Measurements from ENCODE around the gene CCDC68. TPM values are rescaled to one million over a fixed set of nuclear protein-coding genes. Genes with fewer than 3 reads are reported as not detected.

The CCDC68 gene
- total RNA-seq, 1 donor from 2014 or later, result 3.3 TPM

DNA sequence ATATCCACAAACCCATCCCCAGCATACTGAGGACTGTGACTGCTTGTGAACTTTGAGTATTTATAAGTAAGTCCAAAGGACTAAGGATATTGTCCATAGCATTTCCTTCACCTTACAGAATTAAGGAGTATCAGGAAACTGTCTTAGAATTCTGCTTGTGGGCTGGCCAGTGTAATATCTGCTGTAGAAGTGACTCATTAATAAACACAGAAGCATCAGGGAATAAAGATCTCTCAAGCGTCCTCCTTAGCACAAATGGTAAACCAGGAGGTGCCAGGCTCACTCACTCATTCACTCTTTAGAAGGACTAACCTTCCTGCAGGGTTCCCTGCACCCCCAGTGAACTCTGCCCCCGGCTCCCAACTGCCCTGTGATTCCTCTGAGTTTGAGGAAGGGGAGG is 31.0 kb downstream of the CCDC68 start:
- ATAC-seq (no peak), DNase-seq (no peak)
- intact Hi-C loops (cut with micrococcal nuclease), result no loop called here

DNA sequence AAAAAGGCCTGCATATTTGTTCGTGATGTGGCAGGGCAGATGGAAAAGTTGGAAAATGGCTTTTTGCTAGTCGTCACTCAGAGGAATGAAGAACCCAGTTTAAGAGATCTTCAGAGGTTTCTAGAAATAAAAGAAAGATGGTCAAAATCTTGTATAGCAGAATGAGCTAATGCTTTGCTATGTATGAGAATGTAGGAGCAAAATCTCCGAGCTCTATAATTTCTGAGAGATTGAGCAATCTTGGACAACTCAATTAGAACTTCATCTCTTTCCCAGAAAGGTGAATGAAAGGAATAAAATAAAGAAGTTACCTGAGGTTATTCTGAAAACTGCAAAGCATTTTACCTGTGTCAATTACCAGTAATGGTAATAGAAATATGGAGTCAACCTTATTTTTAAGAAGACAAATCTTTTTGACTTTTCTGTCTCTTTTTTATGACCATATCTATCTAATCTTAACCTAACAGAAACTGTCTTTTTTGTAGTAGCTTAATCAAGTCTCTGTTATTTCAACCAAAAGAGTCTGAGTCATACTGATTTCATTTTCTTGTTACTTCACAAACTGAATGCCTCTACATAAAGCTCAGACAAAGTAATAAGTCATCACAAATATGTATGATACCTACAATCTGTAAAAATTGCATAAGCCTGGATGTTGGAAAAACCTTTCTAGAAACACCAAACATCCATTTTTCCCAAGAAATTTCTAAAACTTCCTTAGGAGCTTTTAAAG is 32.5 kb downstream of the CCDC68 start:
- DNase-seq, result no peak
- intact Hi-C loops (cut with micrococcal nuclease), result no loop called here
- no peak for ATAC-seq

DNA sequence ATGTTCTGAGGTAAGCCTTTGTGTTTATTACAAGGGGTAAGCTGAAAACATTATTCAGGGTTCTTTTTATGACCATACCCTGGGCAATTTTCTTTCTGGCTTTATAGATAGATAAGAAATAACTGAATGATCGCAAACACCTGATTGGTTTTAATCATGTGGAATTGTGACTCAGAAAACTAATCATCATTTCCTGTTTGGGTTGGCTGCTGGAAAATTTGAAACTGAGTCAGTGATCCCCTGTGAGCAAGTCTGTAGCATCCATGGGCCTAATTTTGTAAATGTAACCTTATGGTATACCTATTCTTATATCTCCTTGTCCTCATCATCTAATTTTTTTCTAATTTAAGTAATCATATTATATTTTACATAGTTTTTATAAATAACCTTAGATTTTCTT is 34.3 kb downstream of the CCDC68 start:
- no peak for DNase-seq
- intact Hi-C loops (cut with micrococcal nuclease), result no loop called here
- ATAC-seq, result no peak

DNA sequence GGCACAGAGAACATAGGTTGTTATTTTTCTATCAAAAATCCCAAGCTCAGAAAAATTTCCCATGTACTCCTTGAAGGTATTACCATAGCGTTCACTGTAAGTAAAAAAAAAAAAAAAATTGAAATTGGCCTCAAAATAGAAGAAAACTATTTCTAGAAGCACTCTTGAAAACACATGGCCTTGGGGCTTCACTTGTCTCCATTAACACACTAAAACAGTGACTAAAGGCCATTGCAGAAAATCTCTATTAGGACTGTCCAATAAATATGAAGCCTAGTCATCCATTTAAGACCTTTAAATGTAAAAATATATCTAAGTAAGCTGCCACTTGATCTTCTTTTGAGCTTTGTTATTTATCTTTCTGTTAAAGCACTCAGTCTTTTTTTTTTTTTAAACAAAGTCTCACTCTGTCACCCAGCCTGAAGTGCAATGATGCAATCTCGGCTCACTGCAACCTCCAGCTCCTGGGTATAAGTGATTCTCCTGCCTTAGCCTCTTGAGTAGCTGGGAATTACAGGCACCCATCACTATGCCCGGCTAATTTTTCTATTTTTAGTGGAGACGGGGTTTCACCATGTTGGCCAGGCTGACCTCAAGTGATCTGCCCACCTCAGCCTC is 35.8 kb downstream of the CCDC68 start:
- intact Hi-C loops (cut with micrococcal nuclease), result no loop called here
- DNase-seq, result no peak
- no peak for ATAC-seq

DNA sequence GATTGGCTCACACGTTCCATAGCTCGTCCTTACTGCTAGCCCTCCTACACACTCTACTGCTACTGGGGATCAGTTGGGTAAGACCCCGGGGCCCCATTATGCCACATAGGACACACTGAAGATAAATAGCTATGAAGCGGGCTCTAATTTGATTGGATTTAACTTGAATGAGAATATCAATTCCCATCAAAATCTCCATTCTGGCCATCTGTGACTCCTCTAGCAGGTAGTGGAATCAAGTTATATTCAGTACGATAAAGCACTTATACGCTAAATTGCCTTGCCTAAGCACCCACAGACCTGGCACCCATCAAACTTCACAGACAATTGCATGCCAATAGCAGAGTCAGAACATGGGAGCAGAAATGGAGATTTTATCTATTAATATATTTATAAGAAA is 39.8 kb downstream of the CCDC68 start:
- intact Hi-C loops (cut with micrococcal nuclease), result no loop called here
- DNase-seq (no peak), ATAC-seq (no peak)

DNA sequence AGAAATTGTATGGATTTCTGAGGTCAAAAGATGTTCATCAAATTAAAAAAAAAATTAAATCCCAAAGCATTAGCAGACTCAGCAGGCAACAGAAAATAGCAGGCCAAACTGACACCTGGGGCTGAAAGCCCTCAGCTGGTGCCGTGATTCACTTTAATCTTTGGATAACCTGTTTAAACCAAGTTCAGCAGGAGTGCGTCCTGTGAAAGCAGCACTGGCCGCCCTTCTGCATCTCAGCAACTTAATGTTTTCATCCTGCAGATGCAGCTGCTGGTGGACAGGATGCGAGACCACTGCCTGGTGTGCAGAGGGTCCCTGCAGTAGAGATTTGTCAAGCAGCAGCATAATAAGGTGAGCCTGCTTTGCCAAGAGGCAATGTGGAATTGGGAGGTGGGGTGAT is 41.2 kb downstream of the CCDC68 start:
- no peak for DNase-seq
- no peak for ATAC-seq
- intact Hi-C loops (cut with micrococcal nuclease), result no loop called here

DNA sequence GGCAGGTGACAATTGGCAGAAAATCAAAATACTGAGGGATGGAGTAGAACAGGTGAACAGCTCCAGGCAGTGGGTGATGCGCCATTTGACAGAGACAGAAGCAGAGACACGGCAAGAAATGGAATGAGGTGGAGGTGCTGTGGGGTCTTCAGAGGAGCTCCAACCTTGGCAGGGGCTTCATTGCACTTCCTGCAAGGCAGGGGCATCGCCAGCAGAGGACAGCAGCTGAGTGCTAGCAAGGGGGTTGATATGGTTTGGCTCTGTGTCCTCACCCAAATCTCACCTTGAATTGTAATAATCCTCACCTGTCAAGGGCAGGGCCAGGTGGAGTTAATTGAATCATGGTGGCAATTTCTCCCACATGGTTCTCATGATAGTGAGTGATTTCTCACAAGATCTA is 42.8 kb downstream of the CCDC68 start:
- ATAC-seq, result no peak
- DNase-seq, result no peak
- intact Hi-C loops (cut with micrococcal nuclease), result no loop called here

DNA sequence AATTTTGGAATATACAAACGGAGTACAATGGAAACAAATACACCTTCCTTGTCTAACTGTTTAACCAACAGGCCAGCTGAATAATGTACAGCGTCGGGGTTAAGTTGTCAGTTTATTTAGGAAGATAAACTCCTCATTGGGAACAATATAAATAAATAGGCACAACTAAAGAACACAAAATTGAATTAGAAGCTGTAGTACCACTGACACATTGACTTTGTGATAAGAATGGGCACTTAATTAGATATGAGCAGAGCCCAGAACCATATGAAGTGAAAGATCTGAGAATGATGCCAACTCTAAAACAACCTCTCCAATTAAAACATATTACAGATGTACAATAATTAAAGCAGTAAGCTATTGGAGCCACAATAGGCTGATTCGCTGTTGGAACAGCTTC is 44.4 kb downstream of the CCDC68 start:
- intact Hi-C loops (cut with micrococcal nuclease), result no loop called here
- ATAC-seq, result no peak
- DNase-seq, result no peak

DNA sequence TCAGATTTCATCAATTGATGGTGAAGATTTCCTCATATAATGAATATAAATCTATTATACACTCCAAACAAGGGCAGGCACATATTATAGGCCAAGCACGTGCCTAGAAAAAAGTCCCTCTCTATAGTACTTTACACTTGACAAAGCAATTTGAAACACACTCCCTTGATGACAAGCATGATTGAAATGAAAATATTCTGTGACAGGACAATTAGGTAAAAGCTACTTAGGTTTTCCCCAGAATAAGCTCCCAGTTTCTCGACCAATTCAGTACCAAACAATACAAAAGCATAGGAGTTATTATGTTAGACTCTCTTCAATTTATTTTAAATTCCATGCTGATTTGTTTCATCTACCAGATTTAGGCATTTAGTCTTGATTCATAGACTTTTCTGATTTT is 47.7 kb downstream of the CCDC68 start:
- ATAC-seq (no peak), DNase-seq (no peak)
- intact Hi-C loops (cut with micrococcal nuclease), result no loop called here

DNA sequence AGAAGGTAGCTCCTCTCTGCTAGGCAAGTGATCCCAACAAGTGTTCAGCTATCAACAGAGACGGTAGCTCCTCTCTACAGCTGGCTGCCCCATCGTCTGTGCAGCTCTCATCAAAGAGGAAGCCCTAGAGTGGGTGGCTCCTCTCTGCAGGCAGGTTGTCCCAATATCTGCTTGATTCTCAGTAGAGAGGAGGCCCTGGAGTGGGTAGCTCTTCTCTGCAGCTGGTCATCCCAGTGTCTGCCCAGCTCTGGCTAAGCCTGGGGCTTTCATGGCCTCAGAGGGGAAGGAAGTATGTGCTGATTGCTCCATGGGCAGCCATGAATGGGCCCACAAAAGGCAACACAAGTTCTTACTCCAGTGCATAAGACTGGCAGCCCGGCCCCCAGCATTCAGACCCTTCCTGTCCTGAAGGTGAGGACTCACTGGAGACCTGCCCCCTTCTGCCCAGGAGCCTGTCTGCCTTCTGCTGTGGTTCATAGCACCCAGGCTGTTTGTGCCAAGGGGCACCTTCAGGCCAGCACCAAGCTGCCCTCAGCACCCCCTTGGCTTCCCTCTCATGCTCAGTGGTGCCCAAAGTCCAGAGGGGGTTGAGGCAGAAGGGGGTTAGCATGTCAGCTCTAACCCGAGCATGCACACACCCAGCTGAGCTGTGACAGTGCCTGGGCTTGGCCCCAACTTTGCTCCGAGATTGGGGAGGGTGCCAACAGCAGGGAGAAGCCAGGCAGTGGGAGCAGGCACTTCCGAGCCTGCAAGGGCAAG is 48.9 kb downstream of the CCDC68 start:
- no peak for ATAC-seq
- intact Hi-C loops (cut with micrococcal nuclease), result no loop called here
- DNase-seq, result no peak

DNA sequence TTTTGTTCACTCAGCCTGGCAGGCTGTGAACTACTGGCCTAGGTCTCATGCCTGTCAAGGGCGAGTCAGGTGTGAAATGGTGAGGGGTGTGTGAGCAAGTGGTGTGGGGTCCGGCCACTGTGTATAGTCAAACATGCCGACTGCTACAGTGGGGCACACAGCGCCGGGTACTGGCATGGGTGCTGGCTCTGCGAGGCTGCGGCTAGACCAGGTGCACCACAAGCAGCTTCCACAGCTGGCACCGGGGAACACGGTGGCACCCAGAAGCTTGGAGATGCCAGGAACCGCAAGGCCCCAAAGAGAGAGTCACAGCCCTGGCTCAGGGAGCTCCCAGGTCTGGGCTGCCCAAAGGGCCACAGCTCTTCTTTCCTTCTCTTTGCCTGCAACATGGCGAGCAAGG is 49.7 kb downstream of the CCDC68 start:
- intact Hi-C loops (cut with micrococcal nuclease), result no loop called here
- ATAC-seq, result no peak
- no peak for DNase-seq

DNA sequence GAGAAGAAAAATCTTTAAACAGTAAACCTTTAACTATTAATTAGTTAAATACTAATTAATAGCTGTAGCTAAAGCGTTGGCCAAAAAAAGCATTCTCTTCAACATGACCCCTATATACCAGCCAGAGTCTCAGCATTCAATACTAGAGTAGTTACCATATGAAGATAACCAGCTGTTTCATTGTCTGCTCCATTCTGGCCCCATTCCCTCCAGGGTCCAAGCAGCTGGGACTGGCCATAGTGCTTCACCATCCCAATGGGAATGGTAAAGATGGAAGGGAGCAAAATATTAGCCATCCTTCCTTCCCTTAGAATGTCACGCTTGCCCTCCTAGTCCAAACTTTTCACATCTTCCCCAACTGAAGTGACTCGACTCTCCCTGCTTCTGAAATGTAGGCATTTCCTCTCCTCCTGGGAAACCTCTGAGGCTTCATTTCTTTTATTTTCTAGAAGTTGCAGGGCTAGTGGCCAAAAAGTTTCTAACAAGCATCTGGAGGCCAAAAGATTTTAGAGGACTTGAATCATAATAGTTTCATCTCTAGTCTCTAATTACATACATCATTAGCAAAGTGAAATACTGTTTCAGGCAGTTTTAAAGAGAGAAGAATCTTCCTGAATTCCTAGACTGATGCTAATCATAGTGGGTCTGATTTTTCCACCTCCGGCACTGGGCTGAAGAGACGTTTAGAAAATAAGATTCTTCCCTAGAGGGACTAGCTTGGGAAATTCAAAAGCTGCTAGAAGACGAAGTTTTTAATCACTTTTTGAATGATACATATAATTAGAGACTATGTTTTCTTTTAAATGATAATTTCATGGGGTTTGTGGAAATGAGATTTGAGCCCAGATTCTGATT is 52.7 kb downstream of the CCDC68 start:
- DNase-seq (no peak), ATAC-seq (no peak)
- intact Hi-C loops (cut with micrococcal nuclease), result no loop called here

DNA sequence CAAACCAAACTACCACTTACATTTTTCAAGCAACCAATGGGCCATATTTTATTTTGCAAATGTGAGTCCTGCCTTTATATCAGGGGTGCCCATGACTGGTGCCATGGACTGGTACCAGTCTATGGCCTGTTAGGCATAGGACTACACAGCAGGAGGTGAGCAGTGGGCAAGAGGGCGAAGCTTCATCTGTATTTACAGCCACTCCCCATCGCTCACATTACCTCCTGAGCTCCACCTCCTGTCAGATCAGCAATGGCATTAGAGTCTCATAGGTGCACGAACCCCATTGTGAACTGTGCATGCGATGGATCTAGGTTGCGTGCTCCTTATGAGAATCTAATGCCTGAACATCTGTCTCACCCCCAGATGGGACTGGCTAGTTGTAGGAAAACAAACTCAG is 53.6 kb downstream of the CCDC68 start:
- DNase-seq, result no peak
- intact Hi-C loops (cut with micrococcal nuclease), result no loop called here
- ATAC-seq, result no peak

DNA sequence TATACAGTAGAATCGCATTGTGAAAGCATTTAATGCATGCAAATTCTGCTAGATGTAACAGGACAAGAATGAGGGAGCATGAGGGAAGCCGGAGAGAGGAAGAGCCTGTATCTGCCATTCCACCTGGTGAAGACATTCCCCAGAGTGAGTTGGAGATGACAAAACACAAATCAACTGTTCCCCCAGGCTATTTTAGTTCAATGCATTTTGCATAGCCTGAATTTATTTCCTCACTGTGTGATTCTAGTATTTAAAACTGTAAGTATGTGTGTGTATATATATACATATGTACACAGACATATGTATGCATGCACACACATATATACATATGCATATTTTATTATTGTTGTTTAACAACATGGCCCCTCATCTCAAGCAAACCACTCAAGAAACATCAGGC is 54.7 kb downstream of the CCDC68 start:
- intact Hi-C loops (cut with micrococcal nuclease), result no loop called here
- no peak for ATAC-seq

DNA sequence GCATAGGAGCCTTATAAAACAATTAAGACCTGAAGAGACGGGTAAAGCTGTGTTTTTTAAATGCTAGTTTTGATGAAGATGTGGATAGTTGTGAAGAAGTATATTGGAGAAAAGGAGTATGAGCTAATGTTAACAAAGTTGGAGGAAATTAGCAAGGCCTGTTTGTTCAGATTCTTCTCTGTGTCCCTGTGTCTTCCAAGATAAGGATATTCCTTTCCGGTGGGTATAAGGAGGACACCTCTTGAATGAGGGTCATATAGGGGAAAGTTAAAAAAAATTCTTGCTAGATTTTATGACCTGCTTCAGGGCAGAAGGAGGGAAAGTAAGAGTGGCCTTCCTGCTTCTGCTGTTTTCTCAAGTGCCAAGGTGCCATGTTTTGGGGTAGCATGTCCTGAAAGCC is 59.0 kb downstream of the CCDC68 start:
- no peak for ATAC-seq
- no peak for DNase-seq
- intact Hi-C loops (cut with micrococcal nuclease), result no loop called here

More for the DNA sequence above, 54.7 kb downstream of the CCDC68 start:
- no peak for DNase-seq

DNA sequence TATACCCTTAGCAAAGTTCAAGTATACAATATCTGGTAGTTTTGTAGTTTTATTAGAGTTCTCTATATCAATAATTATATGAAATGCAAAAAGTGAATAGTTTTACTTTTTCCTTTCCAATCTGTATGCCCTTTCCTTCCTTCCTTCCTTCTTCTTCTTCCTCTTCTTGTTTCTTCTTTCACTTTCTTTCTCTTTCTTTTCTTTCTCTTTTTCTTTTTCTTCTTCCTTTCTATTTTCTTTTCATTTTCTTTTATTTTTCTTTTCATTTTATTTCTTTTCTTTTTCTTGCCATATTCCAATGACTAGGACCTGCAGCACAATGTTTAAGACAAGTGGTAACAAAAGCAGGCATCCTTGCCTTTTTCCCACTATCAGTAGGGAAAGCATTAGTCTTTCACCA is 59.8 kb downstream of the CCDC68 start:
- intact Hi-C loops (cut with micrococcal nuclease), result no loop called here
- no peak for ATAC-seq
- no peak for DNase-seq

DNA sequence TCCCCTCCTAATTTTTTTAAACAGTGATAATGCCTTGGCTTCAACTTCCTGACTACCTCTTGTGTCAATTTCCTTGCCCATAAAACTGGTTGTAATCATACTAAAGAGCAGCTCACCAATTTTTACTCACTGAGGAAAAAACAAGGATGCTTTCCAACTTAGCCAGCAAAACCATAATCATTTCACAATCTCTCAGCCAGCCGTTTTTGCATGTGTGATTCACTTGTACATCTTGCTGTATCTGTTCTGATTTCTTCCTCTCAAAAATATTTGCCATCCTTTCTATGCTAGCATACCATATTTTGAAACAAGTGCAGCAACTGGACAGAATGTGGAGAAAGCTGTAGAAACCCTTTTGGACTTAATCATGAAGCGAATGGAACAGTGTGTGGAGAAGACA is 70.3 kb downstream of the CCDC68 start:
- intact Hi-C loops (cut with micrococcal nuclease), result no loop called here
- ATAC-seq (no peak), DNase-seq (no peak)

DNA sequence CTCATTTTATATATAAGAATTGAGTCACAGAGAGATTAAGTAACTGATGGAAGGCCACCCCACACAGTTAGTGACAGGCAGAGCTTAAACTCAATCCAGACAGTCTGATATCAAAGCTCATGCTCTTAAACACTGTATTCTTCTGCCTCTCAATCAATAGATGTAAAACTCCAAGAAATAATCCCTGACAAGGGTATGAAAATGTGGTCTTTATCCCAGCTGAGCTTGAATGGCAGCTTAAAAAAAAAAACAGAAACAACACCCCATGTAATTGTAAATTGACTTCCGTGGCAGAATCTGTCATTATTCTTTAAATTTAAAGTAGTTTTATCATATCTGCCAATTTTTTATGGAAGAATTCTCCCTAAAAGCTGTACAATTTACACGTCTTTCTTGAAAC is 70.9 kb downstream of the CCDC68 start:
- intact Hi-C loops (cut with micrococcal nuclease), result no loop called here
- ATAC-seq (no peak), DNase-seq (no peak)

DNA sequence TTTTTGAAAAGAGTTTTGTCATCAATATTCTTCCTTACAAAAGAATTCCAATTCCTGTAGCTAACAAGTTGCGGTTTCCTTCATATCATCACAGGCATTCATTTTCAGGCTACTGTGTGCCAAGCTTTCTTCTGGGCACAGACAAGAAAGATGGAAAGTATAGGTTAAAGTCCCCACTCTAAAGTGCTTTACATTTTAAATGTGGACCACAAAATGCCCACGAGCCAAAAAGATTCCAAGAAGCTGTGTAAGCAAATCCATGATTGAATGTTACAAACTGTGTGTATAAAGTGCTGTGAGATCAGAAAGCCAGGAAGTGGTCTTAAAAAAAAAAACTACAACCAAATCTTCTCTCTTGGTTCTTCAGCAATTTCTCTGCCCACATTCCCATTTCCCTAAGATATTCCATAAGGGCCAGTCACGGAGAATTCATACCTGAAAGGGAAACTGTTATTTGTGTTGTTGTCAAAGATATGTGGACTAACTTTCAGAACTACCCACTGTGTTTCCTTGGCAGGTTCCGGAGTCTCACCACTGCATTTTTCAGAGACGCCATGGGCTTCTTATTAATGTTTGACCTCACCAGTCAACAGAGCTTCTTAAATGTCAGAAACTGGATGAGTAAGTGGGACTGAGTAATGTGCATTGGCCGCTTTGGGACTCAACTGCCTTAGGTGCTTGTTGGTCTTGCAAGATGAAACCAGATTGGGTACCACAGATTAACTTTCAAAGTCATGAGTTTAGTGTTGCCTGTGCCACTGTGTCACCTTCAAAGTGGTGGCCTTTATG is 75.3 kb downstream of the CCDC68 start:
- ATAC-seq, result no peak
- intact Hi-C loops (cut with micrococcal nuclease), result no loop called here
- no peak for DNase-seq
